Measurements from ENCODE around the gene BHMT. TPM values are rescaled to one million over a fixed set of nuclear protein-coding genes. Genes with fewer than 3 reads are reported as not detected.
"Not testable (repeated sequence)": the region's sequence is repeated elsewhere in the genome, so short reads cannot be mapped to it uniquely, and the experiment has no call there.

Gene BHMT
- polyA plus RNA-seq, 1 donor, result not detected

DNA sequence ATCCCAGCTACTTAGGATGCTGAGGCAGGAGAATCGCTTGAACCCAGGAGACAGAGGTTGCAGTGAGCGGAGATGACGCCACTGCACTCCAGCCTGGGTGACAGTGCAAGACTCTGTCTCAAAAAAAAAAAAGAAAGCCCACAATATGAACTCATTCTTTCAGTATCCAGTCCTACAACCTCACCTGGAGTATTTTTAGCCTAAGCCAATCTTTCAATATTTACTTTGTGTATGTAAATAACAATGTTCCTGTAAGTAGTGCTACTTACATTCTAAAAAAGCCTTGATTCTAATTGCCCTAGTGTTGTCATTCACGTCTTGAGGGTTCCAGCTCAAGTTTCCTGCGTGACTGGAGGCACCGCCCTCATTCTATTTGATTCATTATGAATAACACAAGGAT lies 62.0 kb downstream of the BHMT start:
- no peak for DNase-seq

DNA sequence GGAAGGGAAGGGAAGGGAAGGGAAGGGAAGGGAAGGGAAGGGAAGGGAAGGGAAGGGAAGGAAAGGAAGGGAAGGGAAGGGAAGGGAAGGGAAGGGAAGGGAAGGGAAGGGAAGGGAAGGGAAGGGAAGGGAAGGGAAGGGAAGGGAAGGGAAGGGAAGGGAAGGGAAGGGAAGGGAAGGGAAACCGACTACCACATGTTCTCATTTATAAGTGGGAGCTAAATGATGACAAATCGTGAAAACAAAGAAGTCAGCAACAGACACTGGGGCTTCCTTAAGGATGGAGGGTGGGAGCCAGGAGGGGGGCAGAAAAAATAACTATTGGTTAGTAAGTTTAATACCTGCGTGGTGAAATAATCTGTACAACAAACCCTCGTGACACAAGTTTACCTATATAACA lies 68.8 kb downstream of the BHMT start:
- DNase-seq, result not testable (repeated sequence)

DNA sequence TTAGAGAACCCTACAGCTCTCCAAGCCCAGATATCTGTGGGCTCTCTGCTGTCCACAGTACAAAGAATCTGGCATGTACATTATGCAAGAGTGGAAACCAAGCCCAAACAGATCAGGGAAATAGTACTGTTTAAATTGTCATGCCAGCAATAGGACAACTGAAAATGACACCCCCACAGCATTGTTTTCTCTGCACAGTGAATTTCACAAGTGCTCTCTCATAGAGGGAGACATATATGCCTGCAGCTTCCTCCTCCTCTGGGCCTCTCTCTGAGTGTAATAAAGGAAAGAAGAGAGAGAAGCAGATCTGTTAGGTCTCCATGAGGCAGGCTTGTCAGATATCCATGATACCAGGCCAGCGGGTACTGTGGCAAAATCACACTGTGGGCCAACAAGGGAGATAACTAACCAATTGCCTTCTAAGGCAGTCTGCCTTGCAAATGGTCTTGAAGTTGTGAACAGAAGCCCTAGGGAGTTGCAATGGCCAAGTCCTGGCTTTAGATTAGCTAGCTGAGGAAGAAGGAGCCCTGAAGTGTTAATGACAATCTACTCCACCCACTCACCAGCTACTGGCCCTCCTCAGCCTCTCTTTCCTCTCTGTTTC lies 69.9 kb downstream of the BHMT start:
- DNase-seq, result no peak

Other genes with a start within 250 kb of the BHMT start
- gene ARSB, start 126.5 kb upstream of the BHMT start, polyA plus RNA-seq (ENCODE audit: insufficient read length), result 19.4 TPM
- 2.9 TPM for gene DMGDH, start 42.1 kb upstream of the BHMT start, polyA plus RNA-seq (ENCODE audit: insufficient read length)
- 4.9 TPM for gene BHMT2, start 42.0 kb upstream of the BHMT start, polyA plus RNA-seq (ENCODE audit: insufficient read length)
- gene JMY, start 124.3 kb downstream of the BHMT start, polyA plus RNA-seq (ENCODE audit: insufficient read length), result 11.1 TPM

Data from hindlimb muscle (tissue), 1 donor.